Measurements from ENCODE around the gene NALCN. TPM values are rescaled to one million over a fixed set of nuclear protein-coding genes. Genes with fewer than 3 reads are reported as not detected.

Gene NALCN
- total and polyA plus RNA-seq, 8 donors: 0.26 to 1.9 (median 0.74) TPM

GRCh38 chr13:101346942-101347728, 69.2 kb downstream of the NALCN start:
- TF ChIP-seq CTCF (IDR thresholded peaks at IDR 0.05): no peak
- Histone ChIP-seq H3K36me3 (no peaks in the 10 kb centered on the region), H3K27me3 (no peaks in the 10 kb centered on the region), H3K9me3 (peaks cover 0 to 3% of the 10 kb centered on the region in 2 donors), H3K27ac (no peak overlapping the region), H3K4me1 (no peaks in the 10 kb centered on the region), H3K4me3 (no peak overlapping the region)
- DNase-seq (no peak), ATAC-seq (no peak)
- intact Hi-C loops (cut with DNase I): no loop called here

- Histone ChIP-seq H3K4me3 (no peak overlapping the region), H3K27me3 (no peaks in the 10 kb centered on the region), H3K9me3 (peaks cover 0 to 3% of the 10 kb centered on the region in 2 donors), H3K27ac (no peak overlapping the region), H3K4me1 (no peaks in the 10 kb centered on the region), H3K36me3 (no peaks in the 10 kb centered on the region)
- DNase-seq (no peak), ATAC-seq (no peak)
- intact Hi-C loops (cut with DNase I): no loop called here
- TF ChIP-seq CTCF (IDR thresholded peaks at IDR 0.05): no peak
Observed at GRCh38 chr13:101346161-101346560, 70.1 kb downstream of the NALCN start.

GRCh38 chr13:101343128-101343787, 73.0 kb downstream of the NALCN start:
- H3K36me3 ChIP-seq: no peaks in the 10 kb centered on the region
- no peak overlapping the region for H3K4me3 ChIP-seq
- ATAC-seq (no peak), DNase-seq (no peak)
- TF ChIP-seq CTCF (IDR thresholded peaks at IDR 0.05): no peak
- no peaks in the 10 kb centered on the region for H3K4me1 ChIP-seq
- intact Hi-C loops (cut with DNase I): no loop called here
- H3K27me3 ChIP-seq: no peaks in the 10 kb centered on the region
- no peak overlapping the region for H3K27ac ChIP-seq
- no peaks in the 10 kb centered on the region for H3K9me3 ChIP-seq

GRCh38 chr13:101341464-101341863, 74.8 kb downstream of the NALCN start:
- no peak overlapping the region for H3K27ac ChIP-seq
- no peaks in the 10 kb centered on the region for H3K36me3 ChIP-seq
- H3K4me3 ChIP-seq: no peak overlapping the region
- no peaks in the 10 kb centered on the region for H3K4me1 ChIP-seq
- ATAC-seq: no peak
- H3K27me3 ChIP-seq: no peaks in the 10 kb centered on the region
- TF ChIP-seq CTCF (IDR thresholded peaks at IDR 0.05): no peak
- intact Hi-C loops (cut with DNase I): no loop called here
- no peaks in the 10 kb centered on the region for H3K9me3 ChIP-seq
- no peak for DNase-seq

- no peaks in the 10 kb centered on the region for H3K27me3 ChIP-seq
- no peaks in the 10 kb centered on the region for H3K9me3 ChIP-seq
- no peak for ATAC-seq
- no peak overlapping the region for H3K4me3 ChIP-seq
- H3K4me1 ChIP-seq: no peaks in the 10 kb centered on the region
- intact Hi-C loops (cut with DNase I): no loop called here
- TF ChIP-seq CTCF (IDR thresholded peaks at IDR 0.05): no peak
- DNase-seq: no peak
- H3K36me3 ChIP-seq: no peaks in the 10 kb centered on the region
- no peak overlapping the region for H3K27ac ChIP-seq
Observed at GRCh38 chr13:101339202-101339601, 77.1 kb downstream of the NALCN start.

Data from left lung (tissue), 10 donors.